HEK293T (cell line): ENCODE measurements around the gene GFM2.

ENCODE experiments used
- BHLHE40 ChIP-seq: fragments of 450-650 bp; IDR thresholded peaks from 2 replicates; pipeline ENCODE4 v1.6.1; 2016; ENCODE audit warnings: mild to moderate bottlenecking, moderate library complexity, borderline replicate concordance
- CTBP1 ChIP-seq: fragments of 450-650 bp; IDR thresholded peaks from 2 replicates; pipeline ENCODE4 v1.6.1; 2016; ENCODE audit warnings: borderline replicate concordance
- FOXK2 ChIP-seq: fragments of 450-650 bp; IDR thresholded peaks from 2 replicates; pipeline ENCODE4 v1.6.1; 2016; ENCODE audit warnings: mild to moderate bottlenecking
- FOXM1 ChIP-seq: fragments of 450-650 bp; IDR thresholded peaks from 2 replicates; pipeline ENCODE4 v1.6.1; 2017; ENCODE audit warnings: mild to moderate bottlenecking, borderline replicate concordance
- HDGF ChIP-seq: fragments of 450-650 bp; IDR thresholded peaks from 2 replicates; pipeline ENCODE4 v1.6.1; 2017; ENCODE audit warnings: antibody characterized with exemption, borderline replicate concordance
- L3MBTL2 ChIP-seq: fragments of 450-650 bp; conservative IDR thresholded peaks from 2 replicates; pipeline ENCODE4 v1.6.1; 2016; ENCODE audit warnings: mild to moderate bottlenecking
- SP1 ChIP-seq: fragments of 450-650 bp; IDR thresholded peaks from 2 replicates; pipeline ENCODE4 v1.6.1; 2017
- SUZ12 ChIP-seq: fragments of 450-650 bp; IDR thresholded peaks from 2 replicates; pipeline ENCODE4 v1.6.1; 2016; ENCODE audit warnings: mild to moderate bottlenecking
- TARDBP ChIP-seq: fragments of 450-650 bp; IDR thresholded peaks from 2 replicates; pipeline ENCODE4 v1.6.1; 2016
- TF ChIP-seq, protein P1 (sequence below): fragments of 450-650 bp; IDR thresholded peaks from 2 replicates; pipeline ENCODE4 v1.6.1; 2016

DNA sequence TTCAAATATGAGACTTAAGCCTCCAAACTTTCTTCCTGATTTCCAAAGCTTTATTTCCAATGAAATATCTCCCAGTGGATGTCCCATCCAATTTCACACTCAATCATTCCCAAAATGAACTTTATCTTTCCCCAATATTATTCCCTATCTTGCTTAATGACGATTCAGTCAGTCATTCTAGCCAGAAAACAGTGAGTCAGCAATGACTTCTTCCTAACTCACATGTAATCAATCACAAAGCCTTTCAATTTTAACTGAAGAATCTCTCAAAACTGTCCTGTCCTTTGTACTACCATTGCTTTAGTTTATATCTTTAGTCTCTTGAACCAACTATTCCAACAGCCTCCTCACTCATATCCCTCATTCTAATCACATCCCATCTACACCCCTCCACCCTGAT is 35.0 kb upstream of the GFM2 start:
- TF ChIP-seq CTBP1 (no peak), FOXM1 (no peak), SP1 (no peak), FOXK2 (no peak), L3MBTL2 (no peak), BHLHE40 (no peak), SUZ12 (no peak), HDGF (no peak), TARDBP (no peak)
- TF ChIP-seq, protein P1, sequence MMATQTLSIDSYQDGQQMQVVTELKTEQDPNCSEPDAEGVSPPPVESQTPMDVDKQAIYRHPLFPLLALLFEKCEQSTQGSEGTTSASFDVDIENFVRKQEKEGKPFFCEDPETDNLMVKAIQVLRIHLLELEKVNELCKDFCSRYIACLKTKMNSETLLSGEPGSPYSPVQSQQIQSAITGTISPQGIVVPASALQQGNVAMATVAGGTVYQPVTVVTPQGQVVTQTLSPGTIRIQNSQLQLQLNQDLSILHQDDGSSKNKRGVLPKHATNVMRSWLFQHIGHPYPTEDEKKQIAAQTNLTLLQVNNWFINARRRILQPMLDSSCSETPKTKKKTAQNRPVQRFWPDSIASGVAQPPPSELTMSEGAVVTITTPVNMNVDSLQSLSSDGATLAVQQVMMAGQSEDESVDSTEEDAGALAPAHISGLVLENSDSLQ: no peak
